Stimulated activated CD4-positive, alpha-beta T cell treated with anti-CD3 and anti-CD28 coated beads, TNF-alpha, amount 100 ng/mL, for 24 hours (primary cell): ENCODE data around the gene PTPN14.
A peak's percentile ranks its signal among the peaks of the same experiment; 100 is the strongest.
"Not testable (repeated sequence)": the region's sequence is repeated elsewhere in the genome, so short reads cannot be mapped to it uniquely, and the experiment has no call there.

Source experiments
- DNase-seq, 3 experiments: peaks; one replicate each; pipeline ENCODE4 v3.0.0-alpha.2; 2020; ENCODE audit warnings: low read depth in 3 of 3

PTPN14 gene

DNA sequence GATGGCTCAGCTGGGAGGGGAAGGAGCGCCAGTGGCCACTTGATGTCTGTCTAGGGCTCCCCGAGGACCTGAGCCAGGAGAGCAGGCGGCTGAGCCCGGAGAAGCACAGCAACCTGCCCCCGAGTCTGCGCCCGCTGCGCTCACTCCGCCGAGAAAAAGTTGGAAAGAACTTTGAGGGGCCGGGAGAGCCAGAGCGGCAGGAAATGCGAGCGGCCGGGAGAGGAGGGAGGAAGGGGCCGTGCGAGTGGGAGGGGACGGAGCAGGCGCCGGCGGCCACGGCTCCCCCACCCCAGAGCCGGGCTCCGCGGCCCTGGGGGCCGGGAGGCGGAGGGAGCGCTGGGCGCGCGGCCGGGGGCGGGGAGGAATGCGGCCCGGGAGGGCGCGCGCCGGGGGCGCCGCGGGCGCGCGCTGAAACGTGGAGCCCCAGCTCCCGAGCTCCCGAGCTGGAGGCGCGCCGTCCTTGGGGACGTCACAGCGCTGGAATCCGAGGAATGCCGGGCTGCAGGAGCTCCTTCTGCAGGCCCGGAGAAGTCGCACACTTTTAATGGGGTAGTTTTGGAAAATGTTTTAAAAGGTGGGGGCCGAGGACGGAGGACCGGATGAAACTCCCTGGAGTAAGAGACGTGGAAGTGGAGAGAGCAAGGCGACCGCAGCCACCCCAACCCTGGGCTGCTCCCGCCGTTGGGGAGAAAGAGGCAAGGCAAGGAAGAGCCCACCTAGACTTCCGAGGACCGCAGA lies at the start of gene PTPN14:
Gene PTPN14, minus strand, starts transcription at position 167 of the 738 bp plus-strand sequence. CDS start 86,799 bp downstream, outside the sequence.
- peak in 1 of 3 experiments; percentile 5 for DNase-seq

DNA sequence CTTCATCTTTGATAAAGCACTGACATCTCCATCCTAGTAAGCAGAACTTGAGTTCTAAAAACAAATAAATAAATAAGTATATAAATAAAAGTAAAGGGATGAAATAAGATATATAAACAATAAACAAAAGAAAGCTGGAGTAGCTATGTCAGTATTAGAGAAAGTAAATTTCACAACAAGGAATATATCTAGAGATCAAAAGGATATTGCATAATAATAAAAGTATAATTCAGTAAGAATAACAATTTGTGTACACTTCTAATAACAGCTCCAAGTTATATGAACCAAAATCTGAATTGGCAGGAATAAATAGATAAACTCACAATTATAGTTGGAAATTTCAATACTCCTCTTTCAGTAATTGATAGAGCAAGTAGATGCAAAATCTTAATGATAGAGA lies 41.8 kb upstream of the PTPN14 start:
- DNase-seq: no peak

DNA sequence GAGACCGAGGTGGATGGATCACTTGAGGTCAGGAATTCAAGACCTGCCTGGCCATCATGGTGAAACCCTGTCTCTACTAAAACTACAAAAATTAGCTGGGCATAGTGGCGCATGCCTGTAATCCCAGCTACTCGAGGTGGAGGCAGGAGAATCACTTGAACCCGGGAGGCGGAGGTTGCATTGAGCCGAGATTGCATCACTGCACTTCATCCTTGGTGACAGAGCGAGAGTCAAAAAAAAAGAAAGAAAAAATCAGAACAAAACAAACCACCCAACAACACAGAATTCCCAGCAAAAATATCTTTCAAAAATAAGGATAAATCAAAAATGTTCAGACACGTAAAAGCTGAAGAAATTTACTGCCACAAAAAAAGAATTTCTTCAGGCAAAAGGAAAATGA lies 40.5 kb upstream of the PTPN14 start:
- not testable (repeated sequence) for DNase-seq

- no peak for DNase-seq
Observed at GRCh38 chr1:214590696-214591095, 39.3 kb upstream of the PTPN14 start.

DNA sequence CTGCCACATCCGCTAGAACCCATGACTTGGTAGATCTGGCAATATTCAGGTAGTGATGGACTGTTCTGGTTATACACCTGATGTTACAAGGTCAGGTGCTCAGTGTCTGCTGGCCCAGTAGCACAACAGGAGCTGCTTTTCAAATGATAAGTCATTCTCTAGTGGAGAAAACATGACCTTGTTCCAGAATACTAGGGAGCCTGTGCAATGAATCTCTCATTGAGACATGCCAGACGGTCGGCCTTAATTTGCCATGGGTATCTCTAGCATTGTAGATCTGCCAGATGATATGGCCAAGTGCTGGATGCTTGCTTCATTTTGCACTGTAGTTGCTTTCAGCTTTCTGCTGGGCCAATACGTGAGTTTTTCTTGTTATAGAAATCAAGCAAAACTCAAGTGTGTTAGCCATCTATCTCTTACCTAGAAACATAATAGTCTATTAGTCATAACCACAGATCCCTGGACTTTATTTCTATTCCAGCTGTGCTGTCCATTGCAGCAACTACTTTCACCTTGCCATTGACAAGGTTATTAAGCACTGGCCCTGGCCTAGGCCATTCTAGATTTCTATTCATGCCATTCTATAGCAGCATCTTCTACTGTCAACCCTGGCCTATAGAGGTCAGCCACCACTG lies 37.7 kb upstream of the PTPN14 start:
- DNase-seq: no peak

DNA sequence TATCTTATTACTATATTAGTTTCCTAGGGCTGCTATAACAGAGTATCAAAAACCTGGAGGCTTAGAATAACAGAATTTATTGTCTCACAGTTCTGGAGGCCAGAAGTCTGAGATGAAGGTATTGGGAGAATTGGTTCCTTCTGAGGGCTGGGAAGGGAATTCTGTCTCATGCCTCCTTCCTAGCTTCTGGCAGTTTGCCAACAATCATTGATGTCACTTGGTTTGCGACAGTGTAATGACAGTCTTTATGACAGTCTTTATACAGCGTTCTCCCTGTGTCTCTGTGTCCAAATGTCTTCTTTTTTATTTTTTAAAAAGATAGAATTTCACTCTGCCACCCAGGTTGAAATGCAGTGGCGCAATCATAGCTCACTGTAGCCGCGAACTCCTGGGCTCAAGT lies 35.8 kb upstream of the PTPN14 start:
- DNase-seq: no peak

DNA sequence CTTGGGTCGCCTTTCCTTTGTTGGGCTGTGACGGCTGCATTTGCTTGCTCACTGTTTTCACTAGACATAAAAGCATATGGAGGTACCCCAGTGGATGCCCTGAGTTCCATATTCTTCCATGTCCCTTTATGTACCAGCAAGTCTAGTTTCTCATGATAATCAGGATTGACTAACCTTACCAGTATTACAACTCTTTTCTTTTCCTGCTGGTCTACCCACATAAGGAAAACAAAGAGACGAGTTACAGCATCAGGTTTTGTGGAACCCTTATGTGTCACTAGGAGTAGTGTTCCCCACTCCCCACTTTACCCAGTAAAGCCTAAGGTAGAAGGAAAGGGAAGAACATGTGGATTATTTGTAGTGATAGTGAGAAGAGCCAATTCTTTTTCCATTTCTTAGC lies 35.2 kb upstream of the PTPN14 start:
- DNase-seq: no peak

- no peak for DNase-seq
Observed at GRCh38 chr1:214584805-214585766, 33.7 kb upstream of the PTPN14 start.

- no peak for DNase-seq
Observed at GRCh38 chr1:214583824-214584554, 32.6 kb upstream of the PTPN14 start.

GRCh38 chr1:214583113-214583512 lies 31.7 kb upstream of the PTPN14 start:
- no peak for DNase-seq

GRCh38 chr1:214582289-214582891 lies 31.0 kb upstream of the PTPN14 start:
- no peak for DNase-seq

GRCh38 chr1:214581785-214582184 lies 30.4 kb upstream of the PTPN14 start:
- no peak for DNase-seq

DNA sequence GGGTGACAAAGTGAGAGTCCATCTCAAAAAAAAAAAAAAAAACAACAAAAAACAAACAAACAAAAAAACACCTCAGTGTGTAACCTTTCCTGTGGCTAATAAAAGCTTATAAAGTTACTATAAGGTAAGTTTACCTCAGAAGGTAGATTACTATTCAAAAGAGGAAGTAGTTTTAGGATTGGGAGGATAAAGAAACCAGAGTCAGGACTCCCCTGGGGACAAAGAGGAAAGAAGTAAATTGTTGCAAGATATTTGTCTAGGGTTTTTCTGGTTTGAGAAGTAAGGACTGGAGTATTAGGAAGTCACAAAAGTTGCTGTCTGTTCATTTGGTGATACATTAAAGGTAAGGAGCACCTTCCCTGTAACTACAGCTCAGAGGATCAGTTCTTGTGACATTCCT lies 27.8 kb upstream of the PTPN14 start:
- DNase-seq: no peak

DNA sequence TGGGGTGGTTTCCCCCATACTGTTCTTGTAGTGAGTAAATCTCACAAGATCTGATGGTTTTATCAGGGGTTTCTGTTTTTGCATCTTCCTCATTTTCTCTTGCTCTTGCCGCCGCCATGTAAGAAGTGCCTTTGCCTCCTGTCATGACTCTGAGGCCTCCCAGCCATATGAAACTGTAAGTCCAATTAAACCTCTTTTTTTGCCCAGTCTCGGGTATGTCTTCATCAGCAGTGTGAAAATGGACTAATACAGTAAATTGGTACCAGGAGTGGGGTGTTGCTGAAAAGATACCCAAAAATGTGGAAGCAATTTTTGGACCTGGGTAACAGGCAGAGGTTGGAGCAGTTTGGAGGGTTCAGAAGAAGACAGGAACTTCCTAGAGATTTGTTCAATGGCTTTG lies 24.7 kb upstream of the PTPN14 start:
- not testable (repeated sequence) for DNase-seq

- no peak for DNase-seq
Observed at GRCh38 chr1:214574598-214575411, 23.4 kb upstream of the PTPN14 start.

DNA sequence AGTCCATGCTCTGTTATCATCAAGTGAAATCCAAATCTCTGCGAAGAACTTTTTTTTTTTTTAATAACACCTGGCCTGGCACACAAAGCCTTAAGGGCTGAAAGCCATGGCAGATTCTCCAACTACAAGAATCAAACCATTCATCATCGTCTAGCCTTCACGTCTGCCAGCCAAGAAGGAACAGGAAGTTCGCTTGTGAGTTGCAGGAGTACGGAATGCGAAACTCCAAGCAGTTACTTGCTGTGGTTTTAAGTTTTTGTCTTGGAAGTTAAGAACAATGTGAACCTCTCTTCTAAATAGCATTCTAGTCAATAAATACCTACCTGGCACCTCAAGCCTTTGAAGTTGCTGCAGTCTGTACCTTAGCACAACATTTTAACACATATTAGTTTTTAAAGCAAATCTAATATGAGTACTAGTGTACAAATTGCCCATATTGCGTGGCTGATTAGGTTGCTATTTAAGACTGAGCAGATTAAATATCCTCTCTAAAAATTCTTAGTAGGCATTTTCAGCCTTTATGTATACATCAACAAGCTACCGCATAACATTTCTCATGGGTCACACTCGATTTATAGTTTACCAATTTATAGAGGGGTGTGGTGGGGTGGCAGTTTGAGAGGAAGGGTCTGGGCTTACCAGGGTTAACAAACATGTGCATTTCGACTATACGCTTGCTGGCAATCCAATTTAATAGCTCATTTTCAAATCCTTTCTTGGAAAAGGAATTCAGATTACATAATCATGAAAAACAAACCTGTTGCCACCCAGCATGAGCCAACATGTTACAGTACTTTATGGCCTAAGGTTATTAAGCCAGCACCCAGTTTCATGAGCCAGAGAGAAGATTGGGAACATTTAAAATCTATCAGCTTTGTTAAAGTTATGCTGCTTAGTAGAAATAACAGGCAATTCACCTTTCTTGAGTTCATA lies 22.2 kb upstream of the PTPN14 start:
- no peak for DNase-seq

- DNase-seq: no peak
Observed at GRCh38 chr1:214571281-214571680, 19.9 kb upstream of the PTPN14 start.

DNA sequence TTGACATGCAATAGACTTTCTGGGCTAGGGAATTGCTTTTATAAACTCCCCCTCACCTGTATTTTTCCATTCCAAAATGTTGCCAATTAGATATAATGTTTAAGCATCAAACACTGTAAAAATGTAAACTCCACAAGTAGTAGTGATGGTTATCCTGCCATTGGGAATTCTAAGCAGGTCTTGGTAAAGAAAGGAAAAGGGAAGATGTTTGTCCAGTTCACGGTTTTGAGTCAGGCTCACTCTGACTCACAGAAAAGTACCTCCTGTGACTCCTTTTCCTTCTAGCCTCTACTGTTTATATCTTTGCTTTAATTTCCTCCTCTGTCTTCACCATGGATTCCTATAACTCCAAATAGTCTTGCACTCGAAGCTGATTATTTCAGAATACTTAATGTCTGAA lies 19.0 kb upstream of the PTPN14 start:
- DNase-seq: no peak

GRCh38 chr1:214569357-214570004 lies 18.1 kb upstream of the PTPN14 start:
- DNase-seq: no peak
